Limb (tissue), 2 donors: ENCODE measurements around the gene ZNF784.
"Not testable (repeated sequence)": the region's sequence is repeated elsewhere in the genome, so short reads cannot be mapped to it uniquely, and the experiment has no call there.

ENCODE experiments used
- DNase-seq, 2 donors: peaks; one replicate each; pipeline ENCODE4 v3.0.0-alpha.2; 2016; ENCODE audit errors: extremely low spot score in 2 of 2

The ZNF784 gene

GRCh38 chr19:55583897-55584296 is 40.5 kb downstream of the ZNF784 start:
- DNase-seq, result not testable (repeated sequence)

- DNase-seq, result not testable (repeated sequence)
Measured at GRCh38 chr19:55582284-55582683, 42.1 kb downstream of the ZNF784 start.

- DNase-seq, result no peak
Measured at GRCh38 chr19:55581823-55582223, 42.5 kb downstream of the ZNF784 start.

DNA sequence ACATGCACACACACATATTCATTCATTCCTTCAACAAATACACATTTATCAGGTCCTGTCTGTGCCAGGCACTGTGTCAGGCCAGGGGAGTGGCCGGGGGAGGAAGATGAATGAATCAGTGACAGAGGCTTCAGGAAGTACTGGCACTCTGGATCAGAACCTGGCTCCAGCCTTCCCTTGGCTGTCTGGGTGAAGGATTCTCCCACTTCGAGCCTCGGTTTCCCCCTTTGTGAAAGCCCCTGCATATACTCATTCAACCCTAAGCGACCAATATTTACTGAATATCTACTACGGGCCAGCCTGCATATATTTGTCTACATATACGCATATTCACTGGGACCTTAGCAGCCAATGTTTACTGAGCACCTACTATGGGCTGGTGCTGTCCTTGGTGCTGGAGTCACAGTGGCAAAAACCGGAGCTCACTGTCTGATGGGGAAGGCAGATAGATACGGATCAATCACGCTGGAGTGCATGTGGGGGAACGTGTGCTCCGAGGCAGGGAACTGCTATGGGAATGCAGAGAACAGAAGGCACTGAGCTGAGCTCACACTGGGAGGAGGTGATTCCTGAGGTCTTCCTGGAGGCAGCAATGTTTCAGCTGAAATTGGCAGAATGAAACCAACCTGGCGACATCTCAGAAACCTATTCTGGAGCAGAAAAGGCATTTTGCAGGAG is 43.1 kb downstream of the ZNF784 start:
- no peak for DNase-seq

- DNase-seq, result peak; percentile 78 to 95
Measured at GRCh38 chr19:55580628-55581144, 43.7 kb downstream of the ZNF784 start, which contains the start of gene ZNF579. Gene ZNF579, minus strand, starts transcription at chr19:55580848. Its CDS starts 1,209 bp downstream, at chr19:55579639.

DNA sequence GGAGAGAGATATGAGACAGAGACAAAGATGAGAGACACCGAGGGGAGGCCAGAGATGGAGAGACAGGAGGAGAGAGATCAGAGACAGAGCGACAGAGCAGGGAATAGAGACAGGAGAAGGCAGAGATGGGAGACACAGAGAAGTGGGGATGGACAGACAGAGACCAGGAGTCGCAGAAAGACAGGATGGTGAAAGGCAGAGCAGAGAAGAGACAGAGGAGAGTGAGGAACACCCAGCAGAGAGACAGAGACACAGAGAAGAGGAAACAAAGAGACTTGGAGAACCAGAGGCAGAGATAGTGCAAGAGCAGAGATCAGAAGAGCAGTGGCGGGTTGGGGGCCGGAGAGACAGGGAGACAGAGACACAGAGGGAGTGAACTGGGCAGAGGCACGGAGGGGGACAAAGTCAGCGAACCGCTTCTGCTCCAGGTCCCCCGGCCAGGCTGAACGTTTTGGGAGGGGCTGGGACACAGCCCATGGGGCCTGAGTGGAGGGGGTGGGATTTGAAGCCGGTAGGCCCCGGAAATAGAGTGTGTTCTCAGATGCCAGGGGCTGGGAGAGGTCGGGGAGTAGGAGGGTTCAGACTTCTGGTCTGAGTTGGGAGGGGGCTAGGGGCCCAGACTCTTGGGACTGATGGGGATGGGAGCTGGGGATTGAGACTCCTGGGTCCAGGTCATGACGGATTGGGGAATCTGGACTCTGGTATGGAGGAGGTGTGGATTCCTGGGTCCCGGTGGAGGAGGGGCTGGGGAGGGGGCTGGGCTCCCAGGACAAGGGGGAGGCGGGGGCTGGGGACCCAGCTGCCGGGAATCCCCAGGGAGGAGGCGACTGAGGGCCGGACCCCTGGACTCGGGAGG is 44.4 kb downstream of the ZNF784 start:
- peak in 1 of 2 donors; percentile 60 for DNase-seq

DNA sequence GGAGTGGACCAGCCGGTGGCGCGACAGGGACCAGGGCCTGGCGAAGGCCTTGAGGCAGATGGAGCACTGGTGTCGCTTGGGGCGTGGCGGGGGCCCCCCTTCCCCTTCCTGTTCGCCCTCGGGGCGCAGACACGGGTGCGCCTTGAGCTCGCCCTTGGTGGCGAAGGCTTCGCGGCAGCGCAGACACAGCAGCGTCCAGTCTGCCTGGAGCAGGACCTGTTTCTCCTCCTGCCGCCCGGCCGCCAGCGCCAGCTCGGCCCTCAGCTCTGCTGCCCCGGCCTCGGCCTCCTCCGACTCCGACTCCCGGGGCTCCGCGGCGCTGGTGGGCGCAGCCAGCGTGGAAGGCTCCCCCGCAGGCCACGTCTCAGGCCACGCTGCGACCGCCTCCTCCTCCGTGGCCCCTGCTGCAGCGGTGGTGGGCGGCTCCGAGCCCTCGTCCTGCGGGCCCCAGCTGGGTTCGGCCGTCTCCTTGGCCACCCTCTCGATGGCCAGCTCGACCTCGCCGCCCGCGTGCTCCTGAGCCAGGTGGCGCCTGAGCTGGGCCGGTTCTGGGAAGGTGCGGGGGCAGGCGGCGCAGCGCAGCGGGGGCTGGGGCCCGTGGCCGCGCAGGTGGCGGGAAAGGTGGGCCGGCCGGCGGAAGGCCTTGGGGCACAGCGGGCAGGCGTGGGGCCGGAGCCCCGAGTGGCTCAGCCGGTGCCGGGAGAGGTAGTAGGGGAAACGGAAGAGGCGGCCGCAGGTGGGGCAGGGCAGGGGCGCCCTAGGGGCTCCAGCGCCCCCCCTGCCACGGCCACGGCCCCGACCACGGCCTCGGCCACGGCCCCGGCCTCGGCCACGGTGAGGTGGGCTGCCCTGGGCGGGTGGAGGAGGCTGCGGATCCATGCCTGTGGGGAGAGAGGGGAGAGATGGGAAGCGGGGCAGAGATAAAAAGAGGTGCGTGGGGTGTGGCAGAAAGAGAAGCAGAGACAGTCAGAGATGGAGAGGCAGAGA is 45.3 kb downstream of the ZNF784 start:
- DNase-seq, result no peak

GRCh38 chr19:55578031-55578760 is 46.2 kb downstream of the ZNF784 start:
- no peak for DNase-seq

DNA sequence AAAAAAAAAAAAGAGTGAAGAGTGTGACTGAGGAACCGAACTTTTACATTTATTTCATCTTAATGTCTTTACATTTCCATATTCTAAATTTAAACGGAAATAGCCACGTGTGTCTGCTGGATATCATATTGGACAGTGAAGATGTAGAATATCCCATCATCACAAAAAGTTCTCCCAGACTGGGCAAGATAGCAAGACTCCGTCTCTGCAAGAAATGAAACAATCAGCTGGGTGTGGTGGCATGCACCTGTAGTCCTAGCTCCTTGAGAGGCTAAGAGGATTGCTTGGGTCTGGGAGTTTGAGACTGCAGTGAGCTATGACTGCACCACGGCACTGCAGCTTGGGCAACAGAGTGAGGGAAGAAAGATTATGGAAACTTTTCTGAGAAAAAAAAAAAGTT is 47.6 kb downstream of the ZNF784 start:
- no peak for DNase-seq

DNA sequence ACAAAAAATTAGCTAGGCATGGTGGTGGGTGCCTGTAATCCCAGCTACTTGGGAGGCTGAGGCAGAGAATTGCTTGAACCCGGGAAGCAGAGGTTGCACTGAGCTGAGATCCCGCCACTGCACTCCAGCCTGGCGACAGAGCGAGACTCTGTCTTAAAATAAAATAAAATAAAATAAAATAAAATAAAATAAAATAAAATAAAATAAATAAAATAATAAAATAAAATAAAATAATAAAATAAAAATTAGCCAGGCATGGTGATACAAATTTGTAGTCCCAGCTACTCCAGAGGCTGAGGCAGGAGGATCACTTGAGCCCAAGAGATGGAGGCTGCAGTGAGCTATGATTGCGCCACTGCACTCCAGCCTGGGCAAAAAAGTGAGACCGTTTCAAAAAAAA is 50.4 kb downstream of the ZNF784 start:
- not testable (repeated sequence) for DNase-seq
